KOPT-K1 (cell line): Measurements from ENCODE around the gene FBXO47.
"Not testable (repeated sequence)": the region's sequence is repeated elsewhere in the genome, so short reads cannot be mapped to it uniquely, and the experiment has no call there.

Experiments used
- H3K27ac ChIP-seq: fragments of 200-600 bp; sonication (generic); 2 replicates; pipeline ENCODE4 v1.5.1; 2016; ENCODE audit warnings: antibody characterized with exemption, mild to moderate bottlenecking, low read depth, low read length; ENCODE audit not compliant: poor library complexity, severe bottlenecking
- H3K36me3 ChIP-seq: fragments of 200-600 bp; sonication (generic); 2 replicates; pipeline ENCODE4 v1.5.1; 2017; ENCODE audit warnings: antibody characterized with exemption, mild to moderate bottlenecking, low read length, moderate library complexity; ENCODE audit not compliant: insufficient read depth
- H3K9me3 ChIP-seq: fragments of 200-600 bp; sonication (generic); 2 replicates; pipeline ENCODE4 v1.5.1; 2017; ENCODE audit warnings: antibody characterized with exemption, low read length, mild to moderate bottlenecking; ENCODE audit not compliant: insufficient read depth, poor library complexity, severe bottlenecking

The FBXO47 gene

DNA sequence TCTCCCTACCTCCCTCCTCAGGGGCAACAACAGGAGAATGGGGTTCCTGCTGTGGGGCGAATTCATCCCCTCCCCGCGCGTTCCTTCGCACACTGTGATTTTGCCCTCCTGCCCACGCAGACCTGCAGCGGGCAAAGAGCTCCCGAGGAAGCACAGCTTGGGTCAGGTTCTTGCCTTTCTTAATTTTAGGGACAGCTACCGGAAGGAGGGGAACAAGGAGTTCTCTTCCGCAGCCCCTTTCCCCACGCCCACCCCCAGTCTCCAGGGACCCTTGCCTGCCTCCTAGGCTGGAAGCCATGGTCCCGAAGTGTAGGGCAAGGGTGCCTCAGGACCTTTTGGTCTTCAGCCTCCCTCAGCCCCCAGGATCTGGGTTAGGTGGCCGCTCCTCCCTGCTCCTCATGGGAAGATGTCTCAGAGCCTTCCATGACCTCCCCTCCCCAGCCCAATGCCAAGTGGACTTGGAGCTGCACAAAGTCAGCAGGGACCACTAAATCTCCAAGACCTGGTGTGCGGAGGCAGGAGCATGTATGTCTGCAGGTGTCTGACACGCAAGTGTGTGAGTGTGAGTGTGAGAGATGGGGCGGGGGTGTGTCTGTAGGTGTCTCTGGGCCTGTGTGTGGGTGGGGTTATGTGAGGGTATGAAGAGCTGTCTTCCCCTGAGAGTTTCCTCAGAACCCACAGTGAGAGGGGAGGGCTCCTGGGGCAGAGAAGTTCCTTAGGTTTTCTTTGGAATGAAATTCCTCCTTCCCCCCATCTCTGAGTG, 47.7 kb downstream of the FBXO47 start:
- H3K36me3 ChIP-seq: peaks cover 68% of the 10 kb centered on the region
- no peak overlapping the region for H3K27ac ChIP-seq
- H3K9me3 ChIP-seq: no peaks in the 10 kb centered on the region

DNA sequence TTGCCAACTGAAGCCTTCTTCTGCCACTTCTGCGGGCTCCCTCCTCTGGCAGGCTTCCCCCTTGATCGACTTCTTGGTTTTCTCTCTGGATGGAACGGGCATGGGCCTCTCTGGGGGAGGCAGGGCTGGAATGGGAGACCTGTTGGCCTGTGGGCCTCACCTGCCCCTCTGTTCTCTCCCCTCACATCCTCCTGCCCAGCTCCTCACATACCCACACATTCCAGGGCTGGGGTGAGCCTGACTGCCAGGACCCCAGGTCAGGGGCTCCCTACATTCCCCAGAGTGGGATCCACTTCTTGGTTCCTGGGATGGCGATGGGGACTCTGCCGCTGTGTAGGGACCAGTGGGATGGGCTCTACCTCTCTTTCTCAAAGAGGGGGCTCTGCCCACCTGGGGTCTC, 48.3 kb downstream of the FBXO47 start:
- Histone ChIP-seq H3K36me3 (peaks cover 74% of the 10 kb centered on the region), H3K27ac (no peak overlapping the region), H3K9me3 (no peaks in the 10 kb centered on the region)

DNA sequence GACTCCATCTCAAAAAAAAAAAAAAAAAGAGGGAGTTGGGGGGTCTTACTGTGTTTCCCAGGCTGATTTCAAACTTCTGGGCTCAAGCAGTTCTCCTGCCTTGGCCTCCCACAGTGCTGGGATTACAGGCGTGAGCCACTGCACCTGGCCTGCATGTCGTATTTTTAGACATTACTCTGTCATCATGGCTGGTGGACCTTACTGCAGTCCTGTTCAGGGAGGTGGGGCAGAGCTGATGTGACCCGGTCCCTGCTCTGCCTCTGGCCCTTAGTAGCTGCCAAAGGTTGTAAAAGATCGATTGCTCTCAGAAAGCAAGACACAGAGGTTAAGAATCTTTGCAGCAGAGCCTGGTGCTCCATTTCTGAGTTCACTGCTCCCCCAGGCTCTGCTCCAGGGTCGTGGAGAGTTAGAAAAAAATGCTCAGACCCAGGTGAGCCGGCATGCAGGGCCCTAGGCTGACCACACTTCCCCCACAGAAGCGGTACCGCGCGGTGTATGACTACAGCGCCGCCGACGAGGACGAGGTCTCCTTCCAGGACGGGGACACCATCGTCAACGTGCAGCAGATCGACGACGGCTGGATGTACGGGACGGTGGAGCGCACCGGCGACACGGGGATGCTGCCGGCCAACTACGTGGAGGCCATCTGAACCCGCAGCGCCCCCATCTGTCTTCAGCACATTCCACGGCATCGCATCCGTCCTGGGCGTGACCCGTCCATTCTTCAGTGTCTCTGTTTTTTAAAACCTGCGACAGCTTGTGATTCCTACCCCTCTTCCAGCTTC, 48.9 kb downstream of the FBXO47 start:
- Histone ChIP-seq H3K9me3 (no peaks in the 10 kb centered on the region), H3K27ac (no peak overlapping the region), H3K36me3 (peaks cover 80% of the 10 kb centered on the region)

DNA sequence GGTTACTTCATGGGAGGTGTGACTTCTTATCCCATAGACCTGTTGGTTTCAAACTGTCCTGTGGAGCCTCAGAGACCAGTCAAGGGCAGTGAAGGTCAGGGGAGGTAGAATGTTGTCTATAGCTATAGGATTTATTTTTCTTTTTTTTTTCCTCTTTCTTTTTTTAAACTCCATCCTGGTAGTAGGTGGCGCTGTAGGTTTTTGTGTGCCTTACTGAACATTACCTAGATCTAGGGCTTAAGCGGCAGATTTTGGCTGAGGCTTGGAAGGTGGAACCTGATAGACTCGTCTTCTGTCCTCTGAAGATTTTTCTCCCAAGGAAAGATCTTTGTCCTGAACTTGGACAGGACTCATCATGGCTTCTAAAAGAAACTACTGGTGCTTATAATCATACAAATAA, 49.9 kb downstream of the FBXO47 start:
- no peaks in the 10 kb centered on the region for H3K9me3 ChIP-seq
- H3K27ac ChIP-seq: no peak overlapping the region
- peaks cover 90% of the 10 kb centered on the region for H3K36me3 ChIP-seq

DNA sequence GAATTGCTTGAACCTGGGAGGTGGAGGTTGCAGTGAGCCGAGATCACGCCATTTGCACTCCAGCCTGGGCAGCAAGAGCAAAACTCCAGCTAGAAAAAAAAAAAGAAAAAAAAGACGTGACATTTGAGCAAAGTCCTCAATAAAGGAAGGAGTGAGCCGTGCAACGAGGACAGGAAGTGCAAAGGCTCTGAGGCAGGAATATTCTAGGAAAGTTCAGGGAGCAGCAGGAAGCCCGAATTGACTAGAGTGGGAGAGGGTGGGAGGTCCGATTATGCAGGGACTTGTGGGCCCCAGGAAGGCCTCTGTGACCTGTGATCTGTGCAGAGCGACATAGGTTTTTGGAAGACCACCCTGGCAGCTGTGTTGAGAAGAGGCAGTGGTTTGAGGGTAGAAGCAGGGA, 50.4 kb downstream of the FBXO47 start:
- H3K9me3 ChIP-seq: no peaks in the 10 kb centered on the region
- H3K36me3 ChIP-seq: peaks cover 95% of the 10 kb centered on the region
- H3K27ac ChIP-seq: no peak overlapping the region

DNA sequence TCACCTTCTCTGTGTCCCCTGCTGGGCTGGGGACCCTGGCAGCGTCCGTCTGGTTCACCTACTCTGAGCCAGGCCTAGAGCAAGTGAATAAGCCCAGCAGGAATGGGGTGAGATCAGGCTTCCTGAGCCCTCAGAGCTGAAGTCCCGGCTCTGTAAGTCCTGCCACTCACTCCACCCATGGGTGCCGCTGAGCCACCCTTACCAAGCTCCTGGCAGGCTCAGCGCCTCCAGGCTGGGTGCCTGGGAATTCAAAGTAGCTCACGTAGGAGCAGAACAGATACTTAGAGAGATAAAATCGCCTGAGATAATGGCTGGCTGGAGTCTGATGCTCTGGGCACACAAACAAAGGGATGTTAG, 51.6 kb downstream of the FBXO47 start:
- no peak overlapping the region for H3K27ac ChIP-seq
- peaks cover 99% of the 10 kb centered on the region for H3K36me3 ChIP-seq
- no peaks in the 10 kb centered on the region for H3K9me3 ChIP-seq

DNA sequence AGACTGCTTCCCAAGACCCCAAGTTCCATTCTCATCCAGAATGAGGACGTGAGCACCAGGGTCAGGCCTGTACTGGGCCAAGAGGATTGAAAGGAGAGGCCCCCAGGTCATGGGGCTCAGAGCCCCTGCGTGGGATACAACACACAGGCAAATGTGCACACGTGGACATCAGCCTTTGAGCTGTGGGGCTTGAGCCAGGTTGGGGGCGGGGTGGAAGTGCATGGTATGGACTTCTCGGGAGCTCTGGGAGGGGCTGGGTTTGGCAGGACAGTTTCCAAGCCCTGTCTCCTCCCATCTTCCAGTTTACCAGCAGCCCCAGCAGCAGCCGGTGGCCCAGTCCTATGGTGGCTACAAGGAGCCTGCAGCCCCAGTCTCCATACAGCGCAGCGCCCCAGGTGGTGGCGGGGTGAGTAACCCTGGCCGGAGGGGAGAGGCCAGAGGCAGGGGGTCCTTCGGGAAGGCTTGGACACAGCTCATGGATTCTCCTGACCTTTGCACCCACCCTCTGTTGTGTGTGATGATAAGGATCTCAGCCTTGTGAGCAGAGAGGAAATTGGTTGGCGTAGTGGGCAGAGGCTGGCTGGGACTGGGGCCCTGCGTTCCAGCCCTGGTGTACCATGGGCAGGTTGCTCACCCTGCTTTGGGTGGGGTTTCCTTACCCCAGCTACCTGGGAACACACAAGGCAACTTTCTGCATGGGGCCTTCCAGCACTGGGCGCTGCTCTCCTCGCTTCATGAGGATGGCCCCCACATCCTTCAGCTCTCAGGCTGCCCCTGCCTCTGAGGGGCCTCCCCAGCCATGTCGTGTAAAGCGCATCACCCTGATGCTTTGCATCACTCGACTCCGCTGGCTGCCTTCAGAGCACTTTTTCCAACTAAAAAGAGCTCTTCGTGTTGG, 52.2 kb downstream of the FBXO47 start:
- peaks cover 99% of the 10 kb centered on the region for H3K36me3 ChIP-seq
- no peak overlapping the region for H3K27ac ChIP-seq
- H3K9me3 ChIP-seq: no peaks in the 10 kb centered on the region

DNA sequence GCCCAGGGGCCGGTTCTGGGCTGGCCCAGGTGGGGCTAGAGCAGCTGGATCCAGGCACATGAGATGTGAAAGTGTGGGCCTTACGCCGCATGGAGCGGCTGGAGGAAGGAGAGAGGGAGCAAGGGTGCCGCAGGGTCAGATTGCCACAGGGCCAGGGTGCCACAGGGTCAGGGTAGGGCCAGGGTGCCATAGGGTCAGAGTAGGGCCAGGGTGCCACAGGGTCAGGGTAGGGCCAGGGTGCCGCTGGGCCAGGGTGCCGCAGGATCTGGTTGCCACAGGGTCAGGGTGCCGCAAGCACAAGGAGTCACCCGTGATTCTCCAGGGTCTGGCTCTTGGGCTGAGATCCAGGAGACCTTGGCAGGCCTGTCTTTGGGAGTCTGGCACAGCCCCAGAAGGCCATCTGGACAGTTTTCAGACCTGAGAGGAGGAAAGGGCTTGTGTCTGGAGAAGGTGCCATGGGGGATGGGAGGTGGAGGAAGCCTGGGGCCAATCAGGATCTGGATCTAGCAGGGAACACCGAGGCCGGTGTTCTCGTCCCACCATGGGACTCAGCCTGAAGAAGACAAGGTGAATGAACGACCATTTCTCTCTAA, 54.9 kb downstream of the FBXO47 start:
- H3K36me3 ChIP-seq: peaks cover 99% of the 10 kb centered on the region
- no peaks in the 10 kb centered on the region for H3K9me3 ChIP-seq
- H3K27ac ChIP-seq: no peak overlapping the region

DNA sequence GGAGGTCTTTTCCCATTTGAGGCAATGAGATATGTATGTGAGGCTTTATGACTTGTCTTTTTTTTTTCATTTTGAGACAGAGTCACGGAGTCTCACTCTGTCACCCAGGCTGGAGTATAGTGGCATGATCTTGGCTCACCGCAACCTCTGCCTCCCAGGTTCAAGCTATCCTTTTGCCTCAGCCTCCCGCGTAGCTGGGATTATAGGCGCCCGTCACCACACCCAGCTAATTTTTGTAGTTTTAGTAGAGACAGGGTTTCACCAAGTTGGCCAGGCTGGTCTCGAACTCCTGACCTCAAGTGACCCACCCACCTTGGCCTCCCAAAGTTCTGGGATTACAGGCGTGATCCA, 55.5 kb downstream of the FBXO47 start:
- not testable (repeated sequence) for H3K9me3 ChIP-seq, H3K27ac ChIP-seq
- H3K36me3 ChIP-seq: peaks cover 99% of the 10 kb centered on the region

DNA sequence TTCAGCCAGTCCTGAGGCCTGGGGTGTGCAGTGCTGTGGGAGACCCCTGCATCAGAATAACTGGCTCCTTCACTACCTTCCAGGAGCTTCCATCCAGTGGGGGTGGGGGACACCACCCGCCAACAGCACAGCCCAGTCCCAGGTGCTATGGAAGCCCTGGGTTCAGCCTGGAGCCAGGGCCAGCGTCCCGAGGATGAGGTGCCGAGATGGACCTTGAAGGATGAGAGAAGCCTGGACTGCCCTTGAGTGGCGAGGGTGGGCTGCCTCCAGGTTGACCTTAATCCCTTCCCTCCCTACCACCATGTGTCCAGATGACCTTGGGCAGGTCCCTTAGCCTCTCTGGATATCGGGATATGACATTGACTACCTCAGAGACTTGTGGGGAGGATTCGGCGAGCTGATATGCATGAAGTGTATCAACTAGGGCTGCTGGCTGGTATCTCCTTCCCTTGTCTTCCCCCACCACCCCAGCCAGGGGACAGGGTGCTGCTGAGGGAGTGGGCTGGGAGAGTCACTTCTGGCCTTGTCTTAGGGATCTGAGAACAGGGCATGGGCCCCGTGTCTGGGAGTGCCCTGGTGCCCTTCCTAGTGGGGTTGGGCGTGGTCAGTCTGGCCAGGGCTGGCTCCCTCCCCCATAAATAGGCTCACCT, 56.0 kb downstream of the FBXO47 start:
- no peak overlapping the region for H3K27ac ChIP-seq

DNA sequence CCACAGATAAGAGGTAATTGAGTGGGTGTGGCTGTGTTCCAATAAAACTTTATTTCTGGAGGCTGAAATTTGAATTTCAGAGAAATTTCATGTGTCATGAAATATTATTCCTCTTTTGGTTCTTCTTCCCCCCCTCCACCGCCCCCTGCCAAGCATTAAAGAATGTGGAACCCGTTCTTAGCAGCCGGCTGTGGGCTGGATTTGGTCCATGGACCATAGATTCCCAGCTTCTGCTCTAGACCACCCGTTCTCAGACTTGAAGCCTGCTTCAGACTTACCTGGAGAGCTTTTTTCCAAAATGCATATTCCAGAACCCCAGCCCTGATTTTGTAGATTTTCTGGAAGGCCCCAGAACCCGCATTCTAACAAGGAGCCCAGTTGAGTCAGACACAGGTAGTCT, 56.9 kb downstream of the FBXO47 start:
- H3K9me3 ChIP-seq: no peaks in the 10 kb centered on the region
- H3K27ac ChIP-seq: no peak overlapping the region
- H3K36me3 ChIP-seq: peaks cover 94% of the 10 kb centered on the region

More for the DNA sequence above, 56.0 kb downstream of the FBXO47 start:
- peaks cover 97% of the 10 kb centered on the region for H3K36me3 ChIP-seq
- H3K9me3 ChIP-seq: no peaks in the 10 kb centered on the region

DNA sequence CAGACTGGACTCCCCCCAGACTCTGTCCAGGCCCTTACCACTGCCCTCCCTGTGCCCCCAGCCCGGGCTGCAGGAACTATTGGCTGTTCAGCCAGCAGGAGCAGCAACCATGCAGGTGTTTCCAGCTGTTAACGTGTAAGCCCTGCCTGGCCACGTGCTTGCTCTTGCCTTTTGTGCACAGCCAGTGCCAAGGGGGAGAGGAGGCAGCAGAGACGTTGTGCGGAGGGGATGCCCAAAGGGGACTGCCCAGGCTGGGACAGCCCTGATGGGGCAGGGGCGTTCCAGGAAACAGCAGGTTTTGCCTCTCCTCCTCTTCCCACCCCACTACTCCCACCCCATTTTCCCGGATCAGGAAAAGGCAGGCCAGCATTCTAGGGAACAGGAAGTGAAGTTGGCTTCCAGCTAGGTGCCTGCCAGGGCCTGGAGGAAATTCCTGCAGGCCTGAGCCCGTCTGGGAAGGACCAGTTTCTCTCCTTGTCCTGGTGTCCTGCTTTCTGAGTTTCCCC, 58.5 kb downstream of the FBXO47 start:
- Histone ChIP-seq H3K36me3 (peaks cover 94% of the 10 kb centered on the region), H3K27ac (no peak overlapping the region), H3K9me3 (no peaks in the 10 kb centered on the region)

DNA sequence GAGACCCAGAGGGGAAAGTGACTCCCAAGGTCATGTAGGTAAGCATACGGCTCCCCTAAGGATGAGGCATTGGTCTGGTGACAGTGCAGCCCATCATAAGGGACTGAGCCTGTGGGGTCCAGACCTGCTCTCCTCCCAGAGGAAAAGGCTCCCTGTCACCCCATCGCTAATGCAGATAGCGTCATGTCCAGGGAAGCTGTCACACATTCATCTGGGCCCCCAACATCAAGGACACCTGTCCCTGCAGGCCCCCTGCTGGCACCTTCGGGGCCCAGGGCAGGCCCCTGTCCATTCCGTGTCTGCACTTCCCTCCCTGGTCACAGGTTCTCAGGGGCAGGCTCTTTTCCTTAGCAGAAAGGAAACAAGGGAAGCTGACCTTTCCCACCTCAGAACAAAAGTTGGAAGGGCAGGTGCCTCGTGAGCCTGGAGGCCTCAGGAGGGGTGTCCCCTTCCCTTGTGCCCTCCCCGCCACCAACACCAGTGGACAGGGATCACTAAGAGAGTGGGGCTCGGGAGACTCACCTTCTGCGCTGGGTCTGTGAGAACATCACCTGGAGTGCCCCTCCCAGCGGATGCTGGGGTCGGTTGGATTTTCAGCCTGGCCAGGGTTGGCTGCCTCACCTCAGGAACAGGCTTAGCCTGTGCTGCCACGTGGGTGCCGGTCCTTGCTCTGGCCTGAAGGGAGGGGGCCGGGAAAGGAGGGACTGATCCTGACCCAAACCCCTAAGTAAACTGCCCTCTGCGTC, 59.1 kb downstream of the FBXO47 start:
- Histone ChIP-seq H3K9me3 (no peaks in the 10 kb centered on the region), H3K36me3 (peaks cover 94% of the 10 kb centered on the region), H3K27ac (no peak overlapping the region)
